Epidermal melanocyte (primary cell): ENCODE data around the gene LHFPL2.
A peak's percentile ranks its signal among the peaks of the same experiment; 100 is the strongest.
"Not testable (repeated sequence)": the region's sequence is repeated elsewhere in the genome, so short reads cannot be mapped to it uniquely, and the experiment has no call there.

Experiments used
- DNase-seq: peaks from one replicate; pipeline ENCODE4 v3.0.0; 2011; ENCODE audit warnings: low spot score; ENCODE audit not compliant: insufficient read length

LHFPL2 gene

DNA sequence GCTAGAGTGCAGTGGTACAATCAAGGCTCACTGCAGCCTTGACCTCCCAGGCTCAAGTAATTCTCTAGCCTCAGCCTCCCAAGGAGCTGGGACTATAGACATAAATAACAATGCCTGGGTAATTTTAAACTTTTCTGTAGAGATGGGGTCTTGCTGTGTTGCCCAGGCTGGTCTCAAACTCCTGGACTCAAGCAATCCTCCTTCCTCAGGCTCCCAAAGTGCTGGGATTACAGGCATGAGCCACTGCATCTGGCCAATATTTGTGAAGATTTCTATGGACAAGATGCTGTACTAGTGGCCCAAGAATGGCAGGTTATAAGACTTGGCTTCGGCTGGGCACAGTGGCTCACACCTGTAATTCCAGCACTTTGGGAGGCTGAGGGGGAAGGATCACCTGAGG is 18.4 kb upstream of the LHFPL2 start:
- not testable (repeated sequence) for DNase-seq

DNA sequence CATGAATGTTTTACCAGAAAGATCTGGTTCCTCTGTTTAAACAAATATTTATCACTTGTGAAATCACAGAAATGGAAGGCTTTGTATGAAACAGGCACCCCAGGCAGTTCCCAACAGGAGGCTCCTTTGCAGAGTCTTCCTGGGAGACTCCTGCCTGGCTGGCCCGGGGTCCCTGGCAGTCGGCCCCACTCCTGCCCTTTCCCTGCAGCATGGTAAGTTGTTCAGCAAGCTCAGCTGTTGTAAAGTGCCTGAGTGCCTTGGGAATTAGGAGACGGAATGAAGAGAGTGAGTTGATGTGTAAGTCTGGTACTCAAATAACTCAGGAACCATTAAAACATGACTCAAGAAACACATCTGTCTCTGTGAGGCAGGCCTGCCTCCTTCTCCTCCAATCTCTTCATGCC is 17.5 kb upstream of the LHFPL2 start:
- no peak for DNase-seq

DNA sequence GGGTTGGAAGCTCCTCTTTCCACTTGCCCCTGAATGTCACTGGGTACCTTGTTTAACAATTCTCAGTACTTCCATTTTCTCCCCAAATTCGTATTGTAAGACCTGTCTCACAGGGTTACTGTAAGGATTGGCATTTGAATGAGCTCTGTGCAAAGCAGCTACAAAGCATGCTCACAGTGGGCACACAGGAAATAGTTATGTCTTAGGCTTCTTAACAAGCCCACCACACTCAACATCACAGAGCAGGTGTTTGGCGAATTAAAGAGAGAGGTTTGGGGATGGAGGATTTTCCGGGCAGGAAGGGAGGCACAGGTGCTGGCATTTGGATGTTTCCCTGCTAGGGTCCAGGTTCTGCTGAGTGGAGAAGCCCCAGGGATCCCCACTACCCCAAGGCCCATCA is 17.0 kb upstream of the LHFPL2 start:
- DNase-seq = no peak

DNA sequence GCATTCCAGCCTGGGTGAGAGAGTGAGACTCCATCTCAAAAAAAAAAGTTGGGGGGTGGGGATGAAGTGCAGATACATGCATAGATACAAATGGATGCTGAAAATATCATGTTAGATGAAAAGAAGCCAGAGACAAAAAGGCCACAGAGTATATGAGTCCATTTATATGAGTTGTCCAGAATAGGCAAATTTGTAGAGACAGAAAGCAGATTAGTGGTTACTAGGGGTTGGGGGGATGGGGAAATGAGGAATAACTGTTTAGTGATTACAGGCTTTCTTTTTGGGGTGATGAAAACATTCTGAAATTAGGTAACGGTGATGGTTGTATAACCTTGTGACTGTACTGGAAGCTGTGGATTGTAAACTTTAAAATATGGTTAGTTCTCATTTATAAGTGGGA is 13.8 kb upstream of the LHFPL2 start:
- DNase-seq = no peak

DNA sequence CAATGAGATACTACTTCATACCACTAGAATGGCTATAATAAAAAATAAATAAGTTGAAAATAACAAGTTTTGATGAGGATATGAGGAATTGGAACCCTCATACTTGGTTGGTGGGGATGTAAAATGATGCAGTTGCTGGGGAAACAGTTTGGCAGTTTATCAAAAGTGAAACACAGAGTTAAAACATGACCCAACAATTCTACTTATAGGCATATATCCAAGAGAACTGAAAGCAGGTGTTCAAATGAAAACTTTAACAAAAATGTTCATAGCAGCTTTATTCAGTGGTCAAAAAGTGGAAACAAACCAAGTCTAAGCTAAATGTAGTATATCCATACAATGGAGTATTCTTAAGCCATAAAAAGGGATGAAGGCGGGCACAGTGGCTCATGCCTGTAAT is 13.1 kb upstream of the LHFPL2 start:
- no peak for DNase-seq

DNA sequence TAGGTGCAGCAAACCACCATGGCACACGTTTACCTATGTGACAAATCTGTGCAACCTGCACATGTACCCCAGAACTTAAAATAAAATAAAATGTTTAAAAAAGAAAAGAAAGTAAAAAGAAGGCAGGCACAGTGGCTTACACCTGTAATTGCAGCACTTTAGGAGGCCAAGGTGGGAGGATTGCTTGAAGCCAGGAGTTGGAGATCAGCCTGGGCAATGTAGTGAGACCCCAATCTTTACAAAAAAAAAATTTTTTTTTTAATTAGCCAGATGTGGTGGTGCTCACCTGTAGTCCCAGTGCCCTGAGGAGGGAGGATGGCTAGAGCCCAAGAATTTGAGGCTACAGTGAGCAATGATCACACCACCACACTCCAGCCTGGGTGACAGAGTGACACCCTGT is 12.5 kb upstream of the LHFPL2 start:
- no peak for DNase-seq

DNA sequence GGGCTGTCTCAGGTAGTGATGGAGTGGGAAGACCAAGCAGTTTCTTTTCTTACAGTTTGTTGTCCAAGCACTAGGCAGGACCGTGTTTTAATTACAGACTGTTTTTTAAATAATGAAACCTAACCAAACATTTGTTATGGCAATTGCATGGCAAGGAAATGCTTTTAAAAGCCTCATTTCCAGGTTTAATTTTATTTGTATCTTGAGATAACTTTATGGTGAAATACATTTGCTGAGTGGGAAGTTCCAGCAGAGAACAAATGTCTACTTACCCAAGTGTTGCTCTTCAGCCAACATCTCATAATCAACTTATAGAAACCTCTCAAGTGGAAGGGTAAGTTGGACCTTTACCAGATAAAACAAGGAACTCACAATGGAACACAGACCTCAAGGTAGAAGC is 11.8 kb upstream of the LHFPL2 start:
- DNase-seq = no peak

DNA sequence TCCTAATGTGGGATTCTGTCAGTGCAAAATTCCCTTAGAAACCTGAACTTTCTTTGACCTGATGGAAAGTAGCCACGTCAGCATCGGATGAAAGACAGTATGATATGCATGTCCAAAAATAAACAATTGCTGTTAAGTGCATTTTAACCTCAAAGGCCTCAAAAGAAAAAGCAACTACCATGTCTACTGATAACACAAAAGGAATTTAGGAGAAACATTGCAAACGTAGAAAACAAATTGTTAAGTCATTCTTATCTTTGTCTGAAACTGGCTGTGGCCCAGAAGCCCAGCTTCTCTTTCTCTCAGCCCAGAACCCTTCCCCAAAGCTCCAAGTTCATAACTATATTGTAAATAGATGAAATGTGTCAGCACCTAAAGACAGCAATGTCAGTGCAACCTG is 11.1 kb upstream of the LHFPL2 start:
- no peak for DNase-seq

DNA sequence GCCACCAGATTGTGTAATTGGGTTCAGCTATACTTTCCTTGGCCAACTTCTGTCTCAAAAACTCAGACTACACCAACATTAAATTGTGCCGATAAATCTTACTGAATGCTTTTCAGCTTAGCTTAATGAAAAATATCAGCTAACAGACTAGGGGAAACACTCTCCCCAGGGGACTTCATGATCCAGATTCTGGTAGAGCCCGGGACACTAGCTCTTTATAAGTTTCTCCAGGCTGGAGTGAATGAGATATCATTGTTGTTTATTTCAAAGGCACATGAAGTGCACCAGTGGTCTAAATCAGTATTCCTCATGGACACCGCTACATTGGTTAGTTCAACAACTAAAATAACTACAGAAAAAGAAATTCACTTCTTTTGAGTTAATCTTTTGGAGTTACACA is 10.5 kb upstream of the LHFPL2 start:
- no peak for DNase-seq

DNA sequence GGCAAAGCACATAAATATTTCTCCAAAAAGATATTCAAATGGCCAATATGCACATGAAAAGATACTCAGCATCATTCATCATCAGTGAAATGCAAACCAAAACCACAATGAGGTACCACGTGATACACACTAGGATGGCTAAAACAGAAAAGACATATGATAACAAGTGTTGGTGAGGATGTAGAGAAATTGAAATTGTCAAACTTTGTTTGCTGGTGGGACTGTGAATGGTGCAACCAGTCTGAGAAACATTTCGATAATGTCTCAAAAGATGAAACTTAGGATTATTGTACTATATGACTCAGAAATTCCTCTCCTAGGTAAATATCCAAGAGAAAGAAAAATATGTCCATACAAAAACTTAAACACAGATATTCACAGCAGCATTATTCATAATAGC is 8.6 kb upstream of the LHFPL2 start:
- no peak for DNase-seq

DNA sequence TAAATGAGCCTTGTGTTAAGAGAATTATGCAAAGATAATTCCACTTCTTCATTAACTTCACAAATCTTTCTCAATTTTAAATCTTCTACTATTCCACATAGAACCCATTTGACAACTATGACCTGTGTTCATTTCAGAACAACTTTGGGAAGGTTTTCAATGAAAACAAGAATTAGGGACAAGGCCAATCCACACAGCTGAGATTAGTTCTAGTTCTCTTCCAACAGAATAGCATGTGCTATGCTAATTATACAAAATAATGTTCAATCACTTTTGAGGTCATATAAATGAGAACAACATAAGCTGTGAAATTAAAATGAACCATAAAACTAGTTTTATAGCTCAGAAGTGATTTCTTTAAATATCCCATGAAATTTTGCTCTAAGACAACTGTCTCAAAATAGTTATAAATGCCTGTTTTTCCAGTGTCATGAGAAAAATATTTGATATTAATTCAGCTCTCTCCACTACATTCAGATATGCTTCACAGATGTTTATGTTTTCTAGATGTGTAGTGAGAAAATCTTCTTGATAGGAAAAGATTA is 7.2 kb upstream of the LHFPL2 start:
- DNase-seq = no peak

DNA sequence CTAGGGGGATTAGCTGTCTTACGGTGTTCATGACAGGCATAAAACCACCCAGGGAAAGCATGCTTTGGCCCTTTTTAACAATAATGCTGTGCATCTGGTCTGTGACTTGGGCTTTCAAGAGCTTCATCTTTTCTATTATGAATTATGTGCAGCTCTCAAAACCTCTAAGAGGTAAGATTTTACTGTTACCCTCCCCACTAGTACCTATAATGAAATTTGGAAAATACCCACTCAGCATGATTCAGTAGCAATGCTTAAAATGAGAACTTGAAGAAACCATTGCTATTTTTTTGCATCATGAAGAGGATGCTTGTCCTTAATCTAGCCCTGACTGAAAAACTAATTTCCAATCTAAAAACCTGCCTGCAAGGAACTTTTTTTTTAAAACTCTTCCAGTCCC is 5.8 kb upstream of the LHFPL2 start:
- DNase-seq = no peak

DNA sequence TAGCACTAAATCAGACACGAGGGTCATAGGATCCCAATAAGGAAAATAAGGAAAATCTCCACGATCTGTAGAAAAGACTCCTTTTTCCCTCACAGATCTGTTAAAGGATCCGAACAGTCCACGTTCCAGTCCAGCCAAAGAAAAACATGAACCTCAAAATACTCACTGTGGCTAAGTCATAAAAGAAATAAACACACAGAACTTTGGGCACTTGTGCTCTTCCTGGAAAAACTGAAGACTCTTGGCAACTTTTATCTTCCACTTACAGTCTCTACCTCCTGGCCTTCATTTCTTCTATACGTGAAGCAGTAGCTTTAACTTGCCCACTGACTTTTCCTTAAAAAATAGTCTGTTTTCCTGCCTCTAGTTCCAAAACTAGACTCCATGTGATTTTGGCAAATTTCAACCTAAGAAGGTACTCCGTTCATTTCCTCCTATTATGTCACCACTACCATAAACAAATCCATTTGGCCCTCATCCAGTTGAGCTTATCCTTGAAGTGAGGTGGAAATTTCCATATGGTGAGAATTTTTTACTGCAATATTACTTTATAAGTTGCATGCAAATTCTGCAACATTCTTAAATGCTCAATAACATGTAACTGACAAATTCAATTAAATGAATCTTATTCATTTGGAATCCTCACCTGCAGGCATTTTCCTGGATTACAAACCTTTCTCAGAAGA is 5.3 kb upstream of the LHFPL2 start:
- no peak for DNase-seq

DNA sequence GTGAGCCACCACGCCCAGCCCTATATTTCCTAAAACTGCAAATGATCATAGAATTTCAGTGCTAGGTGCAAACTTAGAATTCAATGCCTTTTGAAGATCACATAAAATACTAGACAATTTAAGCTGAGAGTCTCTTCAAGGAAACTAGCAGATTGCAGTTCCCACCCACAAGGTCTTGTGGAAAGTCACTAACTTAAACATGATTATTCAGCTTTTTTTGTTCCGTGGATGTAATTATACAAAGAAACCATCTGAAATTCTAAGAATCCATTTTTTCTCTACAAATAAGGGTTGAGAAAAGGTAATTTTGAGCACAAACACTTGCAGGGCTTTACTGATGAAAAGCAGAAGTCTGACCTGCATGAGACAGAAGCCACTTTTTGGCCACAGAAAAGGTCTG is 4.5 kb upstream of the LHFPL2 start:
- DNase-seq = no peak

DNA sequence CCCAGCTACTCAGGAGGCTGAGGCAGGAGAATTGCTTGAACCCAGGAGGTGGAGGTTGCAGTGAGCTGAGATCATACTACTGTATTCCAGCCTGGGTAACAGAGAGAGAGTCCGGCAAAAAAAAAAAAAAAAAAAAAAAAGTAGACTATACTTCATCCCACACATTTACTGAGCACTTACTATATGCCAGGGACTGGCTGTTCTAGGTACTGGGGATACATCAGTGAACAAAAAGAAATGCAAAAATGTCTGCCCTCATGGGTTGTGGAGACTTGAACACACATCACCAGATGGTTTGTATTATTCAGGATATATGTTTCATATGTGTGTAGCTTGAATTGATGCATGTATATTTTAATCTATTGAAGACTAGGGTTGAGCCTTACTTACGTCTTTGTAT is 2.9 kb upstream of the LHFPL2 start:
- DNase-seq = no peak

DNA sequence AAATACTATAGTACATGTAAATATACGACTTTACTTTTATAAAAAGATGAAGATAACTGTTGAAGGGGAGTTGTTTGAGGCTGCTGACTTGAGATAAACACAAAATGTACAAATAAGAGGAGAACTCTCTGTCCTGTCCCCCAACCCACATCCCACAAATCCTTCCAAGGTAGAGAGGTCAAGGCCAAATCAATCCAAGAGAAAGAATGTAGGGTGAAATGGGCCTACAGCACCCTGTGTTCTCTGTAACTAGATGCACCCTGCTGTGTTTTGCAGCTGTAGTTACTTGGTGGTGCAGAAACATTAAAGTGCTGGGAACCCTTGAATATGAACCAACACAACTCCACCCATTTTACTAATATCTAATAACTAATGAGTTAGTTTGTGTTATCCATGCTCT is 2.0 kb upstream of the LHFPL2 start:
- no peak for DNase-seq

DNA sequence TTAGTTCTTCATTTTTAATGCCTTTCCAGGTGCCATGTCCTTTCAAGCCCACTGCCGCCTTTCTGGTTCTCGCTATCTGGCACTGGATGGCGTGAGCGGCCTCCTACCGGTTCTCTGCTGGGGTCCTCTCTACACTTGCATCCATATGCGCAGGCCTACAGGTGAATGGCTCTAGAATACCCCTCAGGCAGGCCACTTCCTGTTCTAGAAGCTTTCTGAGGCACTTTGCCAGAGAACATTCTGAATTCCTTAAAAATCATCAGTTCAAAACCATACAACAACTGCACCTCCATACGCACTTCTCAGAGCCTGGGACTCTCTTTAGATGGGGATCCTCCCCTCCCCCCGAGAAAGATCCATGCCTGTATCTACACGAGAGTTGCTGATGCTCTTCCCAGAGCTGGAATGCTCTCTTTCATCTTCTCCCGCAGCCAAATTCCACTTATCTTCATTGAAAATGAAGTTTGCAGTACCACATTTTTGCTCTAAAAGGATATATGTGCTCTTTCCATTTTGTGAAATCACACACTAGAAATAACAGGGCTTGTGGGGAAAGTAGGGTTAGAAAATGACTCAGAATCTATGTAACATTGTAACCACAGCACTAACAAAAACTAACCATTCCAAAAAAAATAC is 1.4 kb upstream of the LHFPL2 start:
- DNase-seq = no peak

DNA sequence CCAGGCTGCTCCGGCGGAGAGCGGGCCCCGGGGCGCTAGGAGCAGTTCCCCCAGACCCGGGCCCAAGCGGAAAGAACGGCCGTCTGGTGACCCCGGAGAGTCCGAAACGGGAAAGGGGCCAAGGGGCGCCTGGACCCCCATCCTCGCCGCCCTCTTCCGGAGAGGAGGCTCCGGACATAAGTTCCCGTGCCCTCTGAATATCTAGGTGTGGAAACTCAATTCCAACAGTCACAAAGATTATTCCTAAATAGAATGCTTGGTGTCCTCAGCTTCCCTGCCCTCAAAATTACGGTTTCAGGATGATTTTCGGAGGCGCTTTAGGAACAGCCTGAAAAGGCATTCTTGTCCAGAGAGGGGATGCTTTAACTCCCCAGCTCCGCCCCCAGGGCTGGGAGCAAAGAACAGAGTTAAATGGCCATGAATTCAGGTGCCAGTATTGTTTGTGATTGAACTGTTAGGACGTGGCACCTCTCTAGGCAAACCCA is 681 bp upstream of the LHFPL2 start:
- no peak for DNase-seq

DNA sequence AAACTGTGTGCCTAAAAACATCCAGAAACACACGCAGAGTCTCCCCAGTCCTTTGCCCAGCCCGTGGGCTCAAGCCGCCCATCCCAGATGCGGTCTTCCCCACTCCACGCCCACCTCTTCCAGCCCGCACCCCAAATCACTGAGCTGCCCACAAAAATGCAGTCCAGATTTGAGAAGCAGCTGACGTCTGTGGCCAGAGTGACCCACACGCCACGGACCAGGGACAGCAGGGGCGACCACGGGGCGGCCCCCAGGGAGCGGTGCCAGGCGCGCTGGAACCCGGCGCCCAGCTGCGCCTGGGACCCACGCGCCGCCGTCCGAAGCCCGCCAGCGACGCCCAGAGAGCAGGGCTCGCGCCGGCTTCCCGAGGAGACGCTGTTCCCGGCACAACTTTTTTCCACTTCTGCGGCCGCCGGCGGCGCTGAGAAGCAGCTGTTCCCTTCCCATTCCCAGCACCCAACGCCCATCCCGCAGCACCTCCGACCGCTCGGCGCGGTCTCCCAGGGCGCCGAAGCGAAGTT is 674 bp downstream of the LHFPL2 start:
- no peak for DNase-seq

DNA sequence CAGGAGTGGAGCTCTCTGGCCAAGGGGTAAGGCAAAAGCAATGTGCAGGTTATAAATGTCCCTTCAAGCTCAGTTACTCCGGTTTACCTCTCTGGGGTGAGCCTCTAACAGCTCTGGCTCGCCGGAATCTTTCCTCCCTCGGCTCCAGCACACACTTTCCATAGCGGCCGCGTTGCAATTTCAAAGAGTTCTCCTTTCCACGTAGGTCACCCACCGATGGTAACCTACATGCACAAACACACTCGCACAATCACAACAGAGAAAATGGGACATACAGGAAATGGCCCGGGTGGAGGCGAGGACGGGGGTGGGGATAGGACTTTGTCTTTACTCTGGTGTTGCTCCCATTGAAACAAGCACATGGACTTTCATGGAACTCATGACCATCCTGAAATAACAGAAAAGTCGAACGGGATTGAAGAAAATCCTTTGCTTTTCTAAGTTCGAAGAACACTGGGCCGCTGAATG is 1.2 kb downstream of the LHFPL2 start:
- no peak for DNase-seq

DNA sequence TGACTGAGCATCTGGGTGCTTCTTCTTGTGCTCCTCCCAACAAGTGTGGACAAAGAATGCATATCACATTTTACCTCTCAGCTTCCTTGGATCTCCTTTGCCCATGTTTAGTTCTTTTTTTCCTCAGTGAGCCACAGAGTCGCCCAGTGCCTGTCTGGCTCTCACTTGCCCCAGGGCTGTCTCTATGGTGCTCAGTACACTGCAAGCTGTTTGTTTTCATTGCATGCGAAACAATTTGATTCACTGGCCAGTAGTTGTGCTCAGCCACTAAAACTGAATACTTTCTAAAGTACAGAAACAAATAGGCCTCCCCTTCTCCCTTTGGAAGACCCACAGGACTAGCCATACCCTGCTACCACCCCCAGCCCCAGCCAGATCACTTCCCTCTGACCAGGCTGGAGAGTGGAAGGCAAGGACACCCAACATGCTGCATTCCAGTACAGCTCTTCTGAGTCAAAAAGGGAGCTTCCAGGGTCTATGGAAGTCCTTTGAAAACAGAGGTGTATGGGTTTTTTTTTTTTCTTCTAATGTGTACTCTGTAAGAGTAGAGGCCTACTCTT is 3.8 kb downstream of the LHFPL2 start:
- DNase-seq = peak; percentile 66

DNA sequence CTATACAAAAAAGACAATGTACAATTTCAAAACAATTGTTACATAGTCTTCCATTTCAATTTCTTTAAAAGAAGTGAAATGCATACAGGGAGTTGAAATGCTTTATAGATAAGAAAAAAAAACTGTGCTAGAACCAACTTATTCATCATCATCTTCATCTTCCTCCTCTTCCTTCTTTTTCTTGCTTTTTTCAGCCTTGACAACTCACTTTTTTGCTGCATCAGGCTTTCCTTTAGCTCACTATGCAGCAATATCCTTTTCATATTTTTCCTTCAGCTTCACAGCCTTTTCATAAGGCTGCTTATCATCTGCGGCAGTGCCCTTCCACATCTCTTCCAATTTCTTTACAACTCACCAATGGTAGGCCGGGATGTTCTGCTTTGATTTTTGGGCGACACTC is 4.4 kb downstream of the LHFPL2 start:
- DNase-seq = no peak
